HepG2 (cell line): ENCODE measurements around the gene ASXL1. TPM values are rescaled to one million over a fixed set of nuclear protein-coding genes. Genes with fewer than 3 reads are reported as not detected.
A peak's percentile ranks its signal among the peaks of the same experiment; 100 is the strongest.

Source experiments
- CCAR2 ChIP-seq: fragments of 200-400 bp; formaldehyde crosslinking; optimal IDR thresholded peaks from 2 replicates; pipeline ENCODE3; 2018; ENCODE audit warnings: low read depth, mild to moderate bottlenecking, low read length, moderate library complexity
- DNMT1 ChIP-seq: sonication (generic); formaldehyde crosslinking; IDR thresholded peaks from 2 replicates; pipeline ENCODE4 v1.5.1; 2020; ENCODE audit warnings: mild to moderate bottlenecking, missing genetic modification reagents
- DR1 ChIP-seq: sonication (generic); formaldehyde crosslinking; IDR thresholded peaks from 2 replicates; pipeline ENCODE4 v1.8.0; 2021; ENCODE audit warnings: mild to moderate bottlenecking, missing genetic modification reagents, inconsistent platforms
- IRX3 ChIP-seq: sonication (generic); formaldehyde crosslinking; IDR thresholded peaks from 2 replicates; pipeline ENCODE4 v1.8.1; 2023; ENCODE audit warnings: mild to moderate bottlenecking, low read depth, missing genetic modification reagents, borderline replicate concordance
- KAT7 ChIP-seq: IDR thresholded peaks from 2 replicates; pipeline ENCODE4 v1.6.1; 2018; ENCODE audit warnings: borderline replicate concordance, missing compliant biosample characterization
- KMT2A ChIP-seq: sonication (generic); formaldehyde crosslinking; IDR thresholded peaks from 2 replicates; pipeline ENCODE4 v1.4.0; 2020; ENCODE audit warnings: missing genetic modification reagents
- KMT2B ChIP-seq: IDR thresholded peaks from 2 replicates; pipeline ENCODE4 v1.6.1; 2016; ENCODE audit warnings: missing genetic modification reagents, missing compliant biosample characterization
- RFXAP ChIP-seq: sonication (generic); formaldehyde crosslinking; IDR thresholded peaks from 2 replicates; pipeline ENCODE4 v1.4.0; 2020; ENCODE audit warnings: missing genetic modification reagents, borderline replicate concordance
- SP2 ChIP-seq: sonication (generic); formaldehyde crosslinking; IDR thresholded peaks from 2 replicates; pipeline ENCODE4 v1.5.1; 2020; ENCODE audit warnings: mild to moderate bottlenecking, missing genetic modification reagents
- TBL1XR1 ChIP-seq: fragments of 150-350 bp; IDR thresholded peaks from 2 replicates; pipeline ENCODE4 v1.6.1; 2014; ENCODE audit warnings: borderline replicate concordance, low read length; ENCODE audit not compliant: partially characterized antibody
- TRIM22 ChIP-seq: fragments of 450-650 bp; IDR thresholded peaks from 2 replicates; pipeline ENCODE4 v1.6.1; 2017
- ZFP82 ChIP-seq: sonication (generic); formaldehyde crosslinking; IDR thresholded peaks from 2 replicates; pipeline ENCODE4 v1.5.1; 2020; ENCODE audit warnings: mild to moderate bottlenecking, missing genetic modification reagents, borderline replicate concordance
- ZNF20 ChIP-seq: sonication (generic); formaldehyde crosslinking; IDR thresholded peaks from 2 replicates; pipeline ENCODE4 v1.4.0; 2020; ENCODE audit warnings: mild to moderate bottlenecking, moderate library complexity, missing genetic modification reagents
- ZNF572 ChIP-seq: sonication (generic); formaldehyde crosslinking; IDR thresholded peaks from 2 replicates; pipeline ENCODE4 v1.5.1; 2020; ENCODE audit warnings: mild to moderate bottlenecking, missing genetic modification reagents
- ZNF670 ChIP-seq: sonication (generic); formaldehyde crosslinking; IDR thresholded peaks from 2 replicates; pipeline ENCODE4 v1.8.0; 2022; ENCODE audit warnings: mild to moderate bottlenecking, missing genetic modification reagents, borderline replicate concordance
- ZNF784 ChIP-seq: sonication (generic); formaldehyde crosslinking; IDR thresholded peaks from 2 replicates; pipeline ENCODE4 v1.5.1; 2020; ENCODE audit warnings: missing genetic modification reagents, mild to moderate bottlenecking, borderline replicate concordance
- ZSCAN25 ChIP-seq: sonication (generic); formaldehyde crosslinking; IDR thresholded peaks from 2 replicates; pipeline ENCODE4 v1.8.0; 2022; ENCODE audit warnings: mild to moderate bottlenecking, missing genetic modification reagents
- ZSCAN29 ChIP-seq: sonication (generic); formaldehyde crosslinking; conservative IDR thresholded peaks from 2 replicates; pipeline ENCODE4 v1.4.0; 2020; ENCODE audit warnings: mild to moderate bottlenecking, missing genetic modification reagents
- polyA plus RNA-seq, 8 experiments: library from polyadenylated mRNA; depleted of rRNA in 3 of 8; stranded (reverse) in 7 of 8; unstranded in 1 of 8; fragments of >200 nt; fragmentation: Illumina TruSeq in 4 of 8; extraction: Trizol in 4 of 8; gene quantifications; 2 replicates each; pipeline versions ENCODE4 v1.2.1 to v1.2.3, GENCODE V29; 2011 to 2016; ENCODE audit warnings: low read depth in 4 of 8, missing spikeins in 1 of 8, mixed read lengths in 1 of 8; ENCODE audit not compliant: insufficient read depth in 1 of 8
- total RNA-seq, 5 experiments: library from RNA; depleted of rRNA; stranded (reverse); fragments of >200 nt; fragmentation: Illumina TruSeq; extraction: Trizol; gene quantifications; 2 replicates each; pipeline ENCODE4 v1.2.3, GENCODE V29; 2016; ENCODE audit warnings: low read depth in 1 of 5
- TF ChIP-seq, protein P1 (sequence below): sonication (generic); formaldehyde crosslinking; IDR thresholded peaks from 2 replicates; pipeline ENCODE4 v1.4.0; 2020; ENCODE audit warnings: mild to moderate bottlenecking, missing genetic modification reagents, borderline replicate concordance
- TF ChIP-seq, protein P2 (sequence below): sonication (generic); formaldehyde crosslinking; IDR thresholded peaks from 2 replicates; pipeline ENCODE4 v1.8.0; 2022; ENCODE audit warnings: mild to moderate bottlenecking, missing genetic modification reagents
- TF ChIP-seq, protein P3 (sequence below): IDR thresholded peaks from 2 replicates; pipeline ENCODE4 v1.6.1; 2016; ENCODE audit warnings: control low read depth

ASXL1 gene
- total and polyA plus RNA-seq, 2 of the 13 experiments (the other 11 are each of a cell fraction or from before 2014, with no cell fraction given) = 62.1 to 74.8 TPM

DNA sequence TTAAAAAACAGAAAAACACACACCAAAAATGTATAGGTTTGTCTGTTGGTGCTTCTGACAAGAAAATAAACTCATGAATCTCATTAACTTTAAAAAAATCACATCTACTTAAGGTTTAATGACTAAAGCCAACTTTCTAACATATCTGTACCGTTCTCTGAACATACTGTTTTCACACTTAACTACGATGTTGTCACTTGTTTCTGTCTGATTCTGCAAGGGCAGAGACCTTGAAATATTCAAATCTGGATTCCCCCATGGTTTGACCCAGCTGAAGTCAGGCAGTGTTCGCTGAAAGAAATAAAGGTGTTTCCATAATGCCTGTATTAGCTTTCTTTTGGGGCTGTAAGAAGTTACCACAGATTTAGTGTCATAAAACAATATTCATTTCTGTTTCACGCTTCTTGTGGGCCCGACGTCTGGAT lies 2.7 kb upstream of the ASXL1 start (continued):
- TF ChIP-seq RFXAP = no peak
- TF ChIP-seq DNMT1 = no peak
- TF ChIP-seq KAT7 (CRISPR knock-in tag) = 0 out of 2 replicates have a peak, but pooled peaks have one; percentile 26
- no peak for TF ChIP-seq CCAR2
- TF ChIP-seq KMT2A (CRISPR knock-in tag) = peak; percentile 53; the same call in 1 of the 2 replicates
- TF ChIP-seq, protein P1, sequence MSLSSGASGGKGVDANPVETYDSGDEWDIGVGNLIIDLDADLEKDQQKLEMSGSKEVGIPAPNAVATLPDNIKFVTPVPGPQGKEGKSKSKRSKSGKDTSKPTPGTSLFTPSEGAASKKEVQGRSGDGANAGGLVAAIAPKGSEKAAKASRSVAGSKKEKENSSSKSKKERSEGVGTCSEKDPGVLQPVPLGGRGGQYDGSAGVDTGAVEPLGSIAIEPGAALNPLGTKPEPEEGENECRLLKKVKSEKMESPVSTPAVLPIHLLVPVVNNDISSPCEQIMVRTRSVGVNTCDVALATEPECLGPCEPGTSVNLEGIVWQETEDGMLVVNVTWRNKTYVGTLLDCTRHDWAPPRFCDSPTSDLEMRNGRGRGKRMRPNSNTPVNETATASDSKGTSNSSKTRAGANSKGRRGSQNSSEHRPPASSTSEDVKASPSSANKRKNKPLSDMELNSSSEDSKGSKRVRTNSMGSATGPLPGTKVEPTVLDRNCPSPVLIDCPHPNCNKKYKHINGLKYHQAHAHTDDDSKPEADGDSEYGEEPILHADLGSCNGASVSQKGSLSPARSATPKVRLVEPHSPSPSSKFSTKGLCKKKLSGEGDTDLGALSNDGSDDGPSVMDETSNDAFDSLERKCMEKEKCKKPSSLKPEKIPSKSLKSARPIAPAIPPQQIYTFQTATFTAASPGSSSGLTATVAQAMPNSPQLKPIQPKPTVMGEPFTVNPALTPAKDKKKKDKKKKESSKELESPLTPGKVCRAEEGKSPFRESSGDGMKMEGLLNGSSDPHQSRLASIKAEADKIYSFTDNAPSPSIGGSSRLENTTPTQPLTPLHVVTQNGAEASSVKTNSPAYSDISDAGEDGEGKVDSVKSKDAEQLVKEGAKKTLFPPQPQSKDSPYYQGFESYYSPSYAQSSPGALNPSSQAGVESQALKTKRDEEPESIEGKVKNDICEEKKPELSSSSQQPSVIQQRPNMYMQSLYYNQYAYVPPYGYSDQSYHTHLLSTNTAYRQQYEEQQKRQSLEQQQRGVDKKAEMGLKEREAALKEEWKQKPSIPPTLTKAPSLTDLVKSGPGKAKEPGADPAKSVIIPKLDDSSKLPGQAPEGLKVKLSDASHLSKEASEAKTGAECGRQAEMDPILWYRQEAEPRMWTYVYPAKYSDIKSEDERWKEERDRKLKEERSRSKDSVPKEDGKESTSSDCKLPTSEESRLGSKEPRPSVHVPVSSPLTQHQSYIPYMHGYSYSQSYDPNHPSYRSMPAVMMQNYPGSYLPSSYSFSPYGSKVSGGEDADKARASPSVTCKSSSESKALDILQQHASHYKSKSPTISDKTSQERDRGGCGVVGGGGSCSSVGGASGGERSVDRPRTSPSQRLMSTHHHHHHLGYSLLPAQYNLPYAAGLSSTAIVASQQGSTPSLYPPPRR (CRISPR knock-in tag) = 0 out of 2 replicates have a peak, but pooled peaks have one; percentile 33
- TF ChIP-seq DR1 (CRISPR knock-in tag) = no peak
- no peak for TF ChIP-seq ZNF670 (CRISPR knock-in tag)
- TF ChIP-seq ZSCAN29 (CRISPR knock-in tag) = 0 out of 2 replicates have a peak, but pooled peaks have one; percentile 44
- TF ChIP-seq ZSCAN25 (CRISPR knock-in tag) = no peak
- TF ChIP-seq KMT2B (CRISPR knock-in tag) = 0 out of 2 replicates have a peak, but pooled peaks have one; percentile 5
- TF ChIP-seq, protein P2, sequence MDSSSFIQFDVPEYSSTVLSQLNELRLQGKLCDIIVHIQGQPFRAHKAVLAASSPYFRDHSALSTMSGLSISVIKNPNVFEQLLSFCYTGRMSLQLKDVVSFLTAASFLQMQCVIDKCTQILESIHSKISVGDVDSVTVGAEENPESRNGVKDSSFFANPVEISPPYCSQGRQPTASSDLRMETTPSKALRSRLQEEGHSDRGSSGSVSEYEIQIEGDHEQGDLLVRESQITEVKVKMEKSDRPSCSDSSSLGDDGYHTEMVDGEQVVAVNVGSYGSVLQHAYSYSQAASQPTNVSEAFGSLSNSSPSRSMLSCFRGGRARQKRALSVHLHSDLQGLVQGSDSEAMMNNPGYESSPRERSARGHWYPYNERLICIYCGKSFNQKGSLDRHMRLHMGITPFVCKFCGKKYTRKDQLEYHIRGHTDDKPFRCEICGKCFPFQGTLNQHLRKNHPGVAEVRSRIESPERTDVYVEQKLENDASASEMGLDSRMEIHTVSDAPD = no peak
- no peak for TF ChIP-seq TRIM22
- no peak for TF ChIP-seq SP2 (CRISPR knock-in tag)
- no peak for TF ChIP-seq ZNF784
- TF ChIP-seq, protein P3, sequence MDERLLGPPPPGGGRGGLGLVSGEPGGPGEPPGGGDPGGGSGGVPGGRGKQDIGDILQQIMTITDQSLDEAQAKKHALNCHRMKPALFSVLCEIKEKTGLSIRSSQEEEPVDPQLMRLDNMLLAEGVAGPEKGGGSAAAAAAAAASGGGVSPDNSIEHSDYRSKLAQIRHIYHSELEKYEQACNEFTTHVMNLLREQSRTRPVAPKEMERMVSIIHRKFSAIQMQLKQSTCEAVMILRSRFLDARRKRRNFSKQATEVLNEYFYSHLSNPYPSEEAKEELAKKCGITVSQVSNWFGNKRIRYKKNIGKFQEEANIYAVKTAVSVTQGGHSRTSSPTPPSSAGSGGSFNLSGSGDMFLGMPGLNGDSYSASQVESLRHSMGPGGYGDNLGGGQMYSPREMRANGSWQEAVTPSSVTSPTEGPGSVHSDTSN (CRISPR knock-in tag) = no peak
- no peak for TF ChIP-seq TBL1XR1
- TF ChIP-seq ZNF572 (CRISPR knock-in tag) = no peak
- no peak for TF ChIP-seq ZNF20
- peak; percentile 80; the same call in 1 of the 2 replicates for TF ChIP-seq ZFP82 (CRISPR knock-in tag)
- TF ChIP-seq IRX3 (CRISPR knock-in tag) = no peak
